ENCODE measurements around the gene TBC1D23. TPM values are rescaled to one million over a fixed set of nuclear protein-coding genes. Genes with fewer than 3 reads are reported as not detected.

TBC1D23 gene
- total and polyA plus RNA-seq, 11 donors = 13.6 to 41.7 (median 32.9) TPM

- Histone ChIP-seq H3K4me3 (no peak overlapping the region), H3K4me1 (peaks cover 0 to 16% (median 3%) of the 10 kb centered on the region in 12 donors), H3K9me3 (no peaks in the 10 kb centered on the region), H3K27ac (no peak overlapping the region), H3K36me3 (peaks cover 0 to 44% (median 38%) of the 10 kb centered on the region in 9 donors), H3K27me3 (no peaks in the 10 kb centered on the region)
- intact Hi-C loops (cut with DNase I) = no loop called here
- DNase-seq = no peak
- WGBS, 4 donors = 82 to 89% (median 86%) methylated on average over 2 of the region's 2 CpGs
- no peak for TF ChIP-seq POLR2A (IDR thresholded peaks at IDR 0.05)
- TF ChIP-seq, protein P1, sequence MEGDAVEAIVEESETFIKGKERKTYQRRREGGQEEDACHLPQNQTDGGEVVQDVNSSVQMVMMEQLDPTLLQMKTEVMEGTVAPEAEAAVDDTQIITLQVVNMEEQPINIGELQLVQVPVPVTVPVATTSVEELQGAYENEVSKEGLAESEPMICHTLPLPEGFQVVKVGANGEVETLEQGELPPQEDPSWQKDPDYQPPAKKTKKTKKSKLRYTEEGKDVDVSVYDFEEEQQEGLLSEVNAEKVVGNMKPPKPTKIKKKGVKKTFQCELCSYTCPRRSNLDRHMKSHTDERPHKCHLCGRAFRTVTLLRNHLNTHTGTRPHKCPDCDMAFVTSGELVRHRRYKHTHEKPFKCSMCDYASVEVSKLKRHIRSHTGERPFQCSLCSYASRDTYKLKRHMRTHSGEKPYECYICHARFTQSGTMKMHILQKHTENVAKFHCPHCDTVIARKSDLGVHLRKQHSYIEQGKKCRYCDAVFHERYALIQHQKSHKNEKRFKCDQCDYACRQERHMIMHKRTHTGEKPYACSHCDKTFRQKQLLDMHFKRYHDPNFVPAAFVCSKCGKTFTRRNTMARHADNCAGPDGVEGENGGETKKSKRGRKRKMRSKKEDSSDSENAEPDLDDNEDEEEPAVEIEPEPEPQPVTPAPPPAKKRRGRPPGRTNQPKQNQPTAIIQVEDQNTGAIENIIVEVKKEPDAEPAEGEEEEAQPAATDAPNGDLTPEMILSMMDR (IDR thresholded peaks at IDR 0.05) = no peak
- no peak for ATAC-seq
Measured at GRCh38 chr3:100278910-100279309, 18.1 kb downstream of the TBC1D23 start.

DNA sequence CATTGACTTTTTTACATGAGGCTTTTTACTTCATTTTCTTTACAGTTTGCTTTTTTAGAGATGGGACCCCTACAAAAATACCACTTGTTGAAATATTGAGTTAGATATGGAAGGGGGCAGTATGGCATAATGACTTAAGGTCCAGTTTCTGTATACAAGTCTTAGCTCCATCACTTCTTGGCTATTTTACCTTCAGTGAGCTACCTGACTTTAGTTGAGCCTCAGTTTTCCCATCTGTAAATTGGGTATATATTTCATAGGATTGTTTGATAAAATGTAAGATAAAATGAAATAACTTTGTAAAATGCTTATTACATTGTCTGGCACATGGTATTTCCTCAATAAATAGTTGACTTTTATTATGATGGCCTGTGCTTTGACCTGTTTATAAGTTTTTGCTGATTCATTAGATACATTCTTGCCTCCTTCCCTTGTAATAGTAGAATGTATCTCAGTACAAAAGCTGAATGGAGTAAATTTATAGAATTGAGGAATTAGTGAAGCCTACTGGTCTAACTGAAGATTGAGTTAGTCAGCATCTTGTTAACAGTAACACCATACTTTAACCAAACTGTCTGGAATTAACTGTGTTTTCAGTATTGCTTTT lies 27.6 kb downstream of the TBC1D23 start:
- ATAC-seq (no peak), DNase-seq (no peak)
- Histone ChIP-seq H3K9me3 (no peaks in the 10 kb centered on the region), H3K36me3 (peaks cover 0 to 91% (median 60%) of the 10 kb centered on the region in 9 donors), H3K4me1 (peaks cover 0 to 7% (median 0%) of the 10 kb centered on the region in 12 donors), H3K27ac (no peak overlapping the region), H3K4me3 (no peak overlapping the region), H3K27me3 (no peaks in the 10 kb centered on the region)
- TF ChIP-seq POLR2A (IDR thresholded peaks at IDR 0.05) = no peak
- TF ChIP-seq, protein P1 (IDR thresholded peaks at IDR 0.05) = no peak
- intact Hi-C loops (cut with DNase I) = no loop called here

GRCh38 chr3:100289339-100289738 lies 28.5 kb downstream of the TBC1D23 start:
- Histone ChIP-seq H3K4me1 (peaks cover 0 to 7% (median 0%) of the 10 kb centered on the region in 12 donors), H3K27me3 (no peaks in the 10 kb centered on the region), H3K27ac (no peak overlapping the region), H3K4me3 (no peak overlapping the region), H3K9me3 (no peaks in the 10 kb centered on the region), H3K36me3 (peaks cover 0 to 89% (median 61%) of the 10 kb centered on the region in 9 donors)
- intact Hi-C loops (cut with DNase I) = no loop called here
- WGBS, 4 donors = 27 to 39% (median 31%) methylated on average over 2 of the region's 2 CpGs
- peak in 1 of 4 donors; percentile 22 for ATAC-seq
- TF ChIP-seq, protein P1 (IDR thresholded peaks at IDR 0.05) = no peak
- DNase-seq = no peak

GRCh38 chr3:100295089-100295488 lies 34.3 kb downstream of the TBC1D23 start:
- ATAC-seq = no peak
- Histone ChIP-seq H3K27me3 (no peaks in the 10 kb centered on the region), H3K36me3 (peaks cover 0 to 100% (median 95%) of the 10 kb centered on the region in 9 donors), H3K27ac (no peak overlapping the region), H3K9me3 (no peaks in the 10 kb centered on the region), H3K4me1 (no peaks in the 10 kb centered on the region), H3K4me3 (no peak overlapping the region)
- intact Hi-C loops (cut with DNase I) = no loop called here
- no peak for TF ChIP-seq POLR2A (IDR thresholded peaks at IDR 0.05)
- TF ChIP-seq, protein P1 (IDR thresholded peaks at IDR 0.05) = no peak
- WGBS, 4 donors = 94 to 97% (median 96%) methylated on average over 1 of the region's 1 CpG
- DNase-seq = no peak

All from heart left ventricle (tissue), 16 donors.